A549 (cell line): ENCODE measurements around the gene ZNF740. TPM values are rescaled to one million over a fixed set of nuclear protein-coding genes. Genes with fewer than 3 reads are reported as not detected.

ENCODE experiments used
- CHD2 ChIP-seq: fragments of 150-350 bp; IDR thresholded peaks from 2 replicates; pipeline ENCODE4 v1.6.1; 2014; ENCODE audit warnings: low read length; ENCODE audit not compliant: partially characterized antibody
- FOSB ChIP-seq: fragments of 250-450 bp; sonication (Bioruptor Pico); IDR thresholded peaks from 2 replicates; pipeline ENCODE4 v1.5.0; 2020; ENCODE audit warnings: mild to moderate bottlenecking, moderate library complexity
- FOSL2 ChIP-seq, 2 experiments: fragments of 450-650 bp in 1 of 2; fragments of >200 bp in 1 of 2; sonication (Bioruptor Twin) in 1 of 2; formaldehyde crosslinking; IDR thresholded peaks; 2 replicates each; pipeline versions ENCODE4 v1.5.0 to v1.6.1; 2016 to 2020; ENCODE audit warnings: mild to moderate bottlenecking in 1 of 2, moderate library complexity in 1 of 2
- HEYL ChIP-seq: fragments of 250-450 bp; sonication (Bioruptor Pico); IDR thresholded peaks from 2 replicates; pipeline ENCODE4 v1.8.0; 2021; ENCODE audit warnings: mild to moderate bottlenecking, moderate library complexity
- HMGXB4 ChIP-seq: fragments of 250-450 bp; sonication (Bioruptor Pico); IDR thresholded peaks from 2 replicates; pipeline ENCODE4 v1.5.0; 2021; ENCODE audit warnings: mild to moderate bottlenecking, moderate library complexity, borderline replicate concordance
- HOXA7 ChIP-seq: fragments of 250-450 bp; sonication (Bioruptor Pico); IDR thresholded peaks from 2 replicates; pipeline ENCODE4 v1.5.0; 2020; ENCODE audit warnings: mild to moderate bottlenecking, moderate library complexity
- HOXB13 ChIP-seq: fragments of 250-450 bp; sonication (Bioruptor Pico); IDR thresholded peaks from 2 replicates; pipeline ENCODE4 v1.5.0; 2020; ENCODE audit warnings: low read depth, mild to moderate bottlenecking, moderate library complexity
- KDM1A ChIP-seq: fragments of 200-600 bp; sonication (generic); IDR thresholded peaks from 2 replicates; pipeline ENCODE4 v1.6.1; 2016; ENCODE audit warnings: low read depth, mild to moderate bottlenecking
- MAX ChIP-seq: IDR thresholded peaks from 2 replicates; pipeline ENCODE4 v1.6.1; 2012
- NPAS2 ChIP-seq: fragments of 250-450 bp; sonication (Bioruptor Pico); IDR thresholded peaks from 2 replicates; pipeline ENCODE4 v1.8.0; 2022; ENCODE audit warnings: mild to moderate bottlenecking, moderate library complexity, borderline replicate concordance
- RARB ChIP-seq: fragments of 250-450 bp; sonication (Bioruptor Pico); IDR thresholded peaks from 2 replicates; pipeline ENCODE4 v1.8.0; 2021; ENCODE audit warnings: mild to moderate bottlenecking, moderate library complexity
- RFX5 ChIP-seq: fragments of 450-650 bp; IDR thresholded peaks from 2 replicates; pipeline ENCODE4 v1.7.1; 2014; ENCODE audit warnings: antibody characterized with exemption, mild to moderate bottlenecking, moderate library complexity
- SREBF2 ChIP-seq: fragments of 450-650 bp; IDR thresholded peaks from 2 replicates; pipeline ENCODE4 v1.6.1; 2014; ENCODE audit warnings: mild to moderate bottlenecking, moderate library complexity
- TFCP2L1 ChIP-seq: fragments of 250-450 bp; sonication (Bioruptor Pico); IDR thresholded peaks from 2 replicates; pipeline ENCODE4 v1.5.0; 2021; ENCODE audit warnings: mild to moderate bottlenecking
- ZNF302 ChIP-seq: fragments of 250-450 bp; sonication (Bioruptor Pico); IDR thresholded peaks from 2 replicates; pipeline ENCODE4 v1.9.0; 2021; ENCODE audit warnings: inconsistent platforms, mild to moderate bottlenecking, moderate library complexity
- polyA plus RNA-seq, 4 experiments: library from polyadenylated mRNA; depleted of rRNA in 3 of 4; stranded (reverse); fragments of >200 nt; fragmentation: RNase III in 1 of 4; extraction: RNeasy Plus Mini Kit Qiagen cat#74134 plus additional on column Dnase treatment in 1 of 4; gene quantifications; 2 replicates in 3 of 4; 3 replicates in 1 of 4; pipeline ENCODE4 v1.2.3, GENCODE V29; 2011 to 2017
- TF ChIP-seq, protein P1 (sequence below): fragments of 150-350 bp; IDR thresholded peaks from 2 replicates; pipeline ENCODE4 v1.6.1; 2014; ENCODE audit warnings: low read depth, mild to moderate bottlenecking, low read length
- TF ChIP-seq, protein P2 (sequence below): IDR thresholded peaks from 2 replicates; pipeline ENCODE4 v1.6.1; 2012
- TF ChIP-seq, protein P3 (sequence below): fragments of 450-650 bp; IDR thresholded peaks from 2 replicates; pipeline ENCODE4 v1.6.1; 2014; ENCODE audit warnings: antibody characterized with exemption
- TF ChIP-seq, protein P4 (sequence below): fragments of 200-600 bp; sonication (generic); IDR thresholded peaks from 2 replicates; pipeline ENCODE4 v1.6.1; 2016; ENCODE audit warnings: antibody characterized with exemption, mild to moderate bottlenecking, moderate library complexity

Gene ZNF740
- polyA plus RNA-seq, 2 of the 4 experiments (the other 2 are of a cell fraction): 15.1 to 28.8 TPM

DNA sequence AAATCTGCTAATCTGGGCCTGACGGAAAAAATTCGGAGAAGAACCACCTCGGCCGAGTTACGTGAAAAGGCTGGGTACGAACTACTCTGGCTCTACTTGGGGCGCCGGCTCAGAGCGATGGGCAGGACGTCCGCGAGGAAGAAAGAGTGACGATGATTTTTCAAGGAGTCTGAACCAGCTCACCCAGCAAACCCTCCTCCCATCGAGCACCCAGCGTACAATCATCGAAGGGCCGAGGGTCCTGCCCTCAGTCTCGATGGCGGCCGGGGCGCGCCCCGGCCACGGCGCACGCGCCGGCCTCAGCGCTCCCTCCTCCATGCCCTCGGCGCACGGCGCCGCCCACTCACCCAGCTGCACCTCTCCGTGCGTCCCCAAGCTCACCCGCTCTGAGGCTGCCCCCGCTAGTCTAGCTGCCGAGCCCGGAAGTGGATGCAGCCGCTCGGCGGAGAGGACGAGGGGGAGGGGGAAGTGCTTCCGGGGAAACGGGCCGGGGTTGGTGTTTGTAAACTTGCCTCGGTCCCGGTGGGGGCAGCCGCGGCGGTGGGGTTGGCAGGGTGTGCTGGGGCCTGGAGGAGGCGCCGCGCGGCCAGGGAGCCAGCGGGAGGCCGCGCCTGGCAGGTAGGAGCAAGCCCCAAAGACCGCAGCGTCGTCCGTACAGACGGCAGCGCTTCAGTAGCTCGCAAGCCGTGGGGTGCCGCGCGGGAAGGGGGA lies at the start of gene ZNF740, which contains the start of gene CSAD (continued):
- TF ChIP-seq, protein P1, sequence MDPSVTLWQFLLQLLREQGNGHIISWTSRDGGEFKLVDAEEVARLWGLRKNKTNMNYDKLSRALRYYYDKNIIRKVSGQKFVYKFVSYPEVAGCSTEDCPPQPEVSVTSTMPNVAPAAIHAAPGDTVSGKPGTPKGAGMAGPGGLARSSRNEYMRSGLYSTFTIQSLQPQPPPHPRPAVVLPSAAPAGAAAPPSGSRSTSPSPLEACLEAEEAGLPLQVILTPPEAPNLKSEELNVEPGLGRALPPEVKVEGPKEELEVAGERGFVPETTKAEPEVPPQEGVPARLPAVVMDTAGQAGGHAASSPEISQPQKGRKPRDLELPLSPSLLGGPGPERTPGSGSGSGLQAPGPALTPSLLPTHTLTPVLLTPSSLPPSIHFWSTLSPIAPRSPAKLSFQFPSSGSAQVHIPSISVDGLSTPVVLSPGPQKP: no peak
- TF ChIP-seq, protein P2, sequence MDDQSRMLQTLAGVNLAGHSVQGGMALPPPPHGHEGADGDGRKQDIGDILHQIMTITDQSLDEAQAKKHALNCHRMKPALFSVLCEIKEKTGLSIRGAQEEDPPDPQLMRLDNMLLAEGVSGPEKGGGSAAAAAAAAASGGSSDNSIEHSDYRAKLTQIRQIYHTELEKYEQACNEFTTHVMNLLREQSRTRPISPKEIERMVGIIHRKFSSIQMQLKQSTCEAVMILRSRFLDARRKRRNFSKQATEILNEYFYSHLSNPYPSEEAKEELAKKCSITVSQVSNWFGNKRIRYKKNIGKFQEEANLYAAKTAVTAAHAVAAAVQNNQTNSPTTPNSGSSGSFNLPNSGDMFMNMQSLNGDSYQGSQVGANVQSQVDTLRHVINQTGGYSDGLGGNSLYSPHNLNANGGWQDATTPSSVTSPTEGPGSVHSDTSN: peak; percentile 60; the same call in 1 of the 2 replicates
- no peak for TF ChIP-seq HEYL
- TF ChIP-seq, protein P3, sequence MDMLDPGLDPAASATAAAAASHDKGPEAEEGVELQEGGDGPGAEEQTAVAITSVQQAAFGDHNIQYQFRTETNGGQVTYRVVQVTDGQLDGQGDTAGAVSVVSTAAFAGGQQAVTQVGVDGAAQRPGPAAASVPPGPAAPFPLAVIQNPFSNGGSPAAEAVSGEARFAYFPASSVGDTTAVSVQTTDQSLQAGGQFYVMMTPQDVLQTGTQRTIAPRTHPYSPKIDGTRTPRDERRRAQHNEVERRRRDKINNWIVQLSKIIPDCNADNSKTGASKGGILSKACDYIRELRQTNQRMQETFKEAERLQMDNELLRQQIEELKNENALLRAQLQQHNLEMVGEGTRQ: no peak
- no peak for TF ChIP-seq TFCP2L1 (CRISPR knock-in tag)
- TF ChIP-seq, protein P4, sequence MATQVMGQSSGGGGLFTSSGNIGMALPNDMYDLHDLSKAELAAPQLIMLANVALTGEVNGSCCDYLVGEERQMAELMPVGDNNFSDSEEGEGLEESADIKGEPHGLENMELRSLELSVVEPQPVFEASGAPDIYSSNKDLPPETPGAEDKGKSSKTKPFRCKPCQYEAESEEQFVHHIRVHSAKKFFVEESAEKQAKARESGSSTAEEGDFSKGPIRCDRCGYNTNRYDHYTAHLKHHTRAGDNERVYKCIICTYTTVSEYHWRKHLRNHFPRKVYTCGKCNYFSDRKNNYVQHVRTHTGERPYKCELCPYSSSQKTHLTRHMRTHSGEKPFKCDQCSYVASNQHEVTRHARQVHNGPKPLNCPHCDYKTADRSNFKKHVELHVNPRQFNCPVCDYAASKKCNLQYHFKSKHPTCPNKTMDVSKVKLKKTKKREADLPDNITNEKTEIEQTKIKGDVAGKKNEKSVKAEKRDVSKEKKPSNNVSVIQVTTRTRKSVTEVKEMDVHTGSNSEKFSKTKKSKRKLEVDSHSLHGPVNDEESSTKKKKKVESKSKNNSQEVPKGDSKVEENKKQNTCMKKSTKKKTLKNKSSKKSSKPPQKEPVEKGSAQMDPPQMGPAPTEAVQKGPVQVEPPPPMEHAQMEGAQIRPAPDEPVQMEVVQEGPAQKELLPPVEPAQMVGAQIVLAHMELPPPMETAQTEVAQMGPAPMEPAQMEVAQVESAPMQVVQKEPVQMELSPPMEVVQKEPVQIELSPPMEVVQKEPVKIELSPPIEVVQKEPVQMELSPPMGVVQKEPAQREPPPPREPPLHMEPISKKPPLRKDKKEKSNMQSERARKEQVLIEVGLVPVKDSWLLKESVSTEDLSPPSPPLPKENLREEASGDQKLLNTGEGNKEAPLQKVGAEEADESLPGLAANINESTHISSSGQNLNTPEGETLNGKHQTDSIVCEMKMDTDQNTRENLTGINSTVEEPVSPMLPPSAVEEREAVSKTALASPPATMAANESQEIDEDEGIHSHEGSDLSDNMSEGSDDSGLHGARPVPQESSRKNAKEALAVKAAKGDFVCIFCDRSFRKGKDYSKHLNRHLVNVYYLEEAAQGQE: no peak
- peak; percentile 77 for TF ChIP-seq MAX
- no peak for TF ChIP-seq RFX5
- no peak for TF ChIP-seq KDM1A
- no peak for TF ChIP-seq SREBF2
- peak; percentile 72 for TF ChIP-seq CHD2
- no peak for TF ChIP-seq HMGXB4 (CRISPR knock-in tag)
- no peak for TF ChIP-seq FOSB (CRISPR knock-in tag)
- TF ChIP-seq RARB: no peak
- TF ChIP-seq FOSL2 (IDR thresholded peaks at IDR 0.05): no peak
- no peak for TF ChIP-seq FOSL2 (CRISPR knock-in tag; IDR thresholded peaks at IDR 0.05)
- TF ChIP-seq NPAS2 (CRISPR knock-in tag): no peak
- no peak for TF ChIP-seq ZNF302 (CRISPR knock-in tag)
- TF ChIP-seq HOXB13 (CRISPR knock-in tag): no peak
- no peak for TF ChIP-seq HOXA7 (CRISPR knock-in tag)
